ENCODE results near the gene DISP1.
A peak's percentile ranks its signal among the peaks of the same experiment; 100 is the strongest.

DISP1 gene

GRCh38 chr1:222828939-222829338 lies 14.1 kb downstream of the DISP1 start:
- H3K36me3 ChIP-seq (ENCODE audit: control insufficient read depth in 2 of 2, insufficient read depth in 1 of 2, low read length in 2 of 2), result no peaks in the 10 kb centered on the region
- peaks cover 33% of the 10 kb centered on the region for H3K4me1 ChIP-seq (ENCODE audit: control insufficient read depth, insufficient read depth, low read length)
- ChIA-PET CTCF (interaction anchor here (1.3 kb wide), 1 partner anchor 15 kb away, joined by 5 read pairs; no protein-coding TSS in a partner anchor), POLR2A (no interaction called here)
- H3K4me3 ChIP-seq (ENCODE audit: low read depth, low read length), result no peak overlapping the region
- no peak overlapping the region for H3K27ac ChIP-seq (ENCODE audit: extremely low read depth, low read depth, low read length)
- no peaks in the 10 kb centered on the region for H3K9me3 ChIP-seq (ENCODE audit: control insufficient read depth, insufficient read depth, low read depth, low read length)
- no peak for TF ChIP-seq HOXA7 (CRISPR knock-in tag; IDR thresholded peaks at IDR 0.05; ENCODE audit: borderline replicate concordance)
- TF ChIP-seq KLF9 (tag by site-specific recombination; IDR thresholded peaks at IDR 0.05; ENCODE audit: low read depth), result no peak
- no peak for TF ChIP-seq ZNF311 (tag by site-specific recombination; IDR thresholded peaks at IDR 0.05; ENCODE audit: borderline replicate concordance)
- TF ChIP-seq, protein P1, sequence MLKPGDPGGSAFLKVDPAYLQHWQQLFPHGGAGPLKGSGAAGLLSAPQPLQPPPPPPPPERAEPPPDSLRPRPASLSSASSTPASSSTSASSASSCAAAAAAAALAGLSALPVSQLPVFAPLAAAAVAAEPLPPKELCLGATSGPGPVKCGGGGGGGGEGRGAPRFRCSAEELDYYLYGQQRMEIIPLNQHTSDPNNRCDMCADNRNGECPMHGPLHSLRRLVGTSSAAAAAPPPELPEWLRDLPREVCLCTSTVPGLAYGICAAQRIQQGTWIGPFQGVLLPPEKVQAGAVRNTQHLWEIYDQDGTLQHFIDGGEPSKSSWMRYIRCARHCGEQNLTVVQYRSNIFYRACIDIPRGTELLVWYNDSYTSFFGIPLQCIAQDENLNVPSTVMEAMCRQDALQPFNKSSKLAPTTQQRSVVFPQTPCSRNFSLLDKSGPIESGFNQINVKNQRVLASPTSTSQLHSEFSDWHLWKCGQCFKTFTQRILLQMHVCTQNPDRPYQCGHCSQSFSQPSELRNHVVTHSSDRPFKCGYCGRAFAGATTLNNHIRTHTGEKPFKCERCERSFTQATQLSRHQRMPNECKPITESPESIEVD (tag by site-specific recombination; IDR thresholded peaks at IDR 0.05), result peak; percentile 88
- TF ChIP-seq, protein P2, sequence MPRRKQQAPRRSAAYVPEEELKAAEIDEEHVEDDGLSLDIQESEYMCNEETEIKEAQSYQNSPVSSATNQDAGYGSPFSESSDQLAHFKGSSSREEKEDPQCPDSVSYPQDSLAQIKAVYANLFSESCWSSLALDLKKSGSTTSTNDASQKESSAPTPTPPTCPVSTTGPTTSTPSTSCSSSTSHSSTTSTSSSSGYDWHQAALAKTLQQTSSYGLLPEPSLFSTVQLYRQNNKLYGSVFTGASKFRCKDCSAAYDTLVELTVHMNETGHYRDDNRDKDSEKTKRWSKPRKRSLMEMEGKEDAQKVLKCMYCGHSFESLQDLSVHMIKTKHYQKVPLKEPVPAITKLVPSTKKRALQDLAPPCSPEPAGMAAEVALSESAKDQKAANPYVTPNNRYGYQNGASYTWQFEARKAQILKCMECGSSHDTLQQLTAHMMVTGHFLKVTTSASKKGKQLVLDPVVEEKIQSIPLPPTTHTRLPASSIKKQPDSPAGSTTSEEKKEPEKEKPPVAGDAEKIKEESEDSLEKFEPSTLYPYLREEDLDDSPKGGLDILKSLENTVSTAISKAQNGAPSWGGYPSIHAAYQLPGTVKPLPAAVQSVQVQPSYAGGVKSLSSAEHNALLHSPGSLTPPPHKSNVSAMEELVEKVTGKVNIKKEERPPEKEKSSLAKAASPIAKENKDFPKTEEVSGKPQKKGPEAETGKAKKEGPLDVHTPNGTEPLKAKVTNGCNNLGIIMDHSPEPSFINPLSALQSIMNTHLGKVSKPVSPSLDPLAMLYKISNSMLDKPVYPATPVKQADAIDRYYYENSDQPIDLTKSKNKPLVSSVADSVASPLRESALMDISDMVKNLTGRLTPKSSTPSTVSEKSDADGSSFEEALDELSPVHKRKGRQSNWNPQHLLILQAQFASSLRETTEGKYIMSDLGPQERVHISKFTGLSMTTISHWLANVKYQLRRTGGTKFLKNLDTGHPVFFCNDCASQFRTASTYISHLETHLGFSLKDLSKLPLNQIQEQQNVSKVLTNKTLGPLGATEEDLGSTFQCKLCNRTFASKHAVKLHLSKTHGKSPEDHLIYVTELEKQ (tag by site-specific recombination; IDR thresholded peaks at IDR 0.05; ENCODE audit: borderline replicate concordance), result no peak

DNA sequence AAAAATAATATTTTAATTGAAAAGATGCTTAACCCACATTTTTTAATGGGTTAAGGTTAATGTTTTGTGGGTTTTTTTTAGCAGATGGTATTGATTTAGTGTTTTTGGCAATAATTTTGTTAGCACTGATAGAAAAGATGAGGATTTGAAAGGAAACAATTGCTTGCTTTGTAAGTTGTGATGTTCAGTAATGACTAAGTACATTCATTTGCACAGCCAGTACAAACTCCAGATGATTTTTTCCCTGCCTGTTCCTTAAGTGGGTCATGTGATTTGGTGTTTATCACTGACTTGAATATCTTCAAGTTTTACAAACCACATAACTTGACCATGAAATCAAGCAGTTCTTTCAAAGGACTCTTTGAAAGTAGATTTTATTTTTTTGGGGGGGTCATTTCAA lies 15.0 kb downstream of the DISP1 start:
- ChIA-PET CTCF (no interaction called here), POLR2A (no interaction called here)
- H3K4me1 ChIP-seq (ENCODE audit: control insufficient read depth, insufficient read depth, low read length), result peaks cover 24% of the 10 kb centered on the region
- no peaks in the 10 kb centered on the region for H3K36me3 ChIP-seq (ENCODE audit: control insufficient read depth in 2 of 2, insufficient read depth in 1 of 2, low read length in 2 of 2)
- H3K4me3 ChIP-seq (ENCODE audit: low read depth, low read length), result no peak overlapping the region
- H3K9me3 ChIP-seq (ENCODE audit: control insufficient read depth, insufficient read depth, low read depth, low read length), result no peaks in the 10 kb centered on the region
- TF ChIP-seq MYNN (tag by site-specific recombination; IDR thresholded peaks at IDR 0.05; ENCODE audit: borderline replicate concordance), result no peak
- TF ChIP-seq, protein P1 (tag by site-specific recombination; IDR thresholded peaks at IDR 0.05), result peak; percentile 54
- H3K27ac ChIP-seq (ENCODE audit: extremely low read depth, low read depth, low read length), result no peak overlapping the region

GRCh38 chr1:222833356-222833876 lies 18.6 kb downstream of the DISP1 start:
- Histone ChIP-seq H3K27ac (ENCODE audit: extremely low read depth, low read depth, low read length) (no peak overlapping the region), H3K9me3 (ENCODE audit: control insufficient read depth, insufficient read depth, low read depth, low read length) (no peaks in the 10 kb centered on the region), H3K4me1 (ENCODE audit: control insufficient read depth, insufficient read depth, low read length) (peaks cover 10% of the 10 kb centered on the region; the same call in 1 of the 2 replicates), H3K36me3 (ENCODE audit: control insufficient read depth in 2 of 2, insufficient read depth in 1 of 2, low read length in 2 of 2) (no peaks in the 10 kb centered on the region), H3K4me3 (ENCODE audit: low read depth, low read length) (no peak overlapping the region)
- TF ChIP-seq ZFP69B (tag by site-specific recombination; IDR thresholded peaks at IDR 0.05) (no peak), SP7 (tag by site-specific recombination; IDR thresholded peaks at IDR 0.05) (peak; percentile 61), KLF7 (tag by site-specific recombination; IDR thresholded peaks at IDR 0.05; ENCODE audit: borderline replicate concordance) (no peak), ZNF280C (tag by site-specific recombination; IDR thresholded peaks at IDR 0.05) (no peak), ZNF112 (tag by site-specific recombination; IDR thresholded peaks at IDR 0.05) (no peak), GLI2 (tag by site-specific recombination; IDR thresholded peaks at IDR 0.05; ENCODE audit: borderline replicate concordance, low read depth) (no peak), SETDB1 (IDR thresholded peaks at IDR 0.05; ENCODE audit: insufficient read length, low read length) (no peak), ZNF404 (tag by site-specific recombination; IDR thresholded peaks at IDR 0.05) (no peak), ZNF776 (tag by site-specific recombination; IDR thresholded peaks at IDR 0.05; ENCODE audit: borderline replicate concordance) (no peak), ZBTB8A (tag by site-specific recombination; IDR thresholded peaks at IDR 0.05) (0 out of 2 replicates have a peak, but pooled peaks have one; percentile 29)
- TF ChIP-seq, protein P3, sequence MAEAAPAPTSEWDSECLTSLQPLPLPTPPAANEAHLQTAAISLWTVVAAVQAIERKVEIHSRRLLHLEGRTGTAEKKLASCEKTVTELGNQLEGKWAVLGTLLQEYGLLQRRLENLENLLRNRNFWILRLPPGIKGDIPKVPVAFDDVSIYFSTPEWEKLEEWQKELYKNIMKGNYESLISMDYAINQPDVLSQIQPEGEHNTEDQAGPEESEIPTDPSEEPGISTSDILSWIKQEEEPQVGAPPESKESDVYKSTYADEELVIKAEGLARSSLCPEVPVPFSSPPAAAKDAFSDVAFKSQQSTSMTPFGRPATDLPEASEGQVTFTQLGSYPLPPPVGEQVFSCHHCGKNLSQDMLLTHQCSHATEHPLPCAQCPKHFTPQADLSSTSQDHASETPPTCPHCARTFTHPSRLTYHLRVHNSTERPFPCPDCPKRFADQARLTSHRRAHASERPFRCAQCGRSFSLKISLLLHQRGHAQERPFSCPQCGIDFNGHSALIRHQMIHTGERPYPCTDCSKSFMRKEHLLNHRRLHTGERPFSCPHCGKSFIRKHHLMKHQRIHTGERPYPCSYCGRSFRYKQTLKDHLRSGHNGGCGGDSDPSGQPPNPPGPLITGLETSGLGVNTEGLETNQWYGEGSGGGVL (tag by site-specific recombination; IDR thresholded peaks at IDR 0.05), result no peak
- TF ChIP-seq, protein P1 (tag by site-specific recombination; IDR thresholded peaks at IDR 0.05), result peak; percentile 67
- POLR2A ChIA-PET, result no interaction called here
- CTCF ChIA-PET, result interaction anchor here (0.7 kb wide), 1 partner anchor 199 kb away, joined by 3 read pairs; no protein-coding TSS in a partner anchor

Data from HEK293 (cell line).